ENCODE data around the gene DHCR24.
"Not testable (repeated sequence)": the region's sequence is repeated elsewhere in the genome, so short reads cannot be mapped to it uniquely, and the experiment has no call there.

DHCR24 gene

DNA sequence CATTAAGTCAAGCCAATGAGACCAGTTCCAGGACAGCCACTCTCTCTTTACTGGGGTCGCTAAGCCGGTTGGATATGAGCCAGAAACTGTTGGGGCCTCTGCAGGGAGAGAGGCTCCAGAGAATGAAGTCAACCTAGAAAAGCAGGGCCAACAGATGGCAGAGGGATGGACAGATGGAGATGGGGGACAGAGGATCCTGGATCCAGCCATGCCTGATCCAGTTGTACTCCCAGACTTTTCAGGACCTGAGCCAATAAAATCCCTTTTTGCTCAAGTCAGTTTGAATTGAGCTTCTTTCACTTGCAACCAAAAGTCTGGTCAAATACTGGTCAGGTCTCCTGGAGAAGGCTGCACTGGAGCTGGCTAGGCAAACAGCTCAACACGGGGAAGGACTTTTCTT is 2.2 kb downstream of the DHCR24 start:
- TF ChIP-seq ARNT (IDR thresholded peaks at IDR 0.05) (no peak), ZNF384 (IDR thresholded peaks at IDR 0.05) (no peak), NFRKB (IDR thresholded peaks at IDR 0.05) (no peak), HDGF (IDR thresholded peaks at IDR 0.05; ENCODE audit: borderline replicate concordance) (no peak), TARDBP (IDR thresholded peaks at IDR 0.05) (no peak), FOXK2 (IDR thresholded peaks at IDR 0.05) (no peak), L3MBTL2 (conservative IDR thresholded peaks at IDR 0.05) (no peak), FOXM1 (IDR thresholded peaks at IDR 0.05; ENCODE audit: borderline replicate concordance) (no peak), ELF4 (IDR thresholded peaks at IDR 0.05) (no peak), SP1 (IDR thresholded peaks at IDR 0.05) (no peak), SUZ12 (IDR thresholded peaks at IDR 0.05) (no peak), CTBP1 (IDR thresholded peaks at IDR 0.05; ENCODE audit: borderline replicate concordance) (no peak), LEF1 (IDR thresholded peaks at IDR 0.05; ENCODE audit: borderline replicate concordance) (no peak), PKNOX1 (IDR thresholded peaks at IDR 0.05) (no peak), BHLHE40 (IDR thresholded peaks at IDR 0.05; ENCODE audit: borderline replicate concordance) (no peak)
- POLR2A ChIA-PET = interaction anchor here (3.6 kb wide), 1 partner anchor 65 kb away, joined by 10 read pairs; no protein-coding TSS in a partner anchor
- DNase-seq (ENCODE audit: extremely low spot score) = no peak
- CTCF ChIA-PET = no interaction called here

- no peak for TF ChIP-seq FOXK2 (IDR thresholded peaks at IDR 0.05)
- no peak for TF ChIP-seq L3MBTL2 (conservative IDR thresholded peaks at IDR 0.05)
- no peak for TF ChIP-seq ARNT (IDR thresholded peaks at IDR 0.05)
- ChIA-PET POLR2A (no interaction called here), CTCF (no interaction called here)
- no peak for DNase-seq (ENCODE audit: extremely low spot score)
These were observed 2.8 kb downstream of the DHCR24 start for GRCh38 chr1:54884135-54884586.

GRCh38 chr1:54883349-54884102 is 3.5 kb downstream of the DHCR24 start:
- TF ChIP-seq L3MBTL2 (conservative IDR thresholded peaks at IDR 0.05) (no peak), ARNT (IDR thresholded peaks at IDR 0.05) (no peak), SP1 (IDR thresholded peaks at IDR 0.05) (no peak), ELF4 (IDR thresholded peaks at IDR 0.05) (no peak), TARDBP (IDR thresholded peaks at IDR 0.05) (no peak), HDGF (IDR thresholded peaks at IDR 0.05; ENCODE audit: borderline replicate concordance) (no peak), LEF1 (IDR thresholded peaks at IDR 0.05; ENCODE audit: borderline replicate concordance) (no peak), NFRKB (IDR thresholded peaks at IDR 0.05) (no peak), CTBP1 (IDR thresholded peaks at IDR 0.05; ENCODE audit: borderline replicate concordance) (no peak), SUZ12 (IDR thresholded peaks at IDR 0.05) (no peak), PKNOX1 (IDR thresholded peaks at IDR 0.05) (no peak)

GRCh38 chr1:54882519-54882918 is 4.5 kb downstream of the DHCR24 start:
- POLR2A ChIA-PET = no interaction called here
- no peak for TF ChIP-seq FOXK2 (IDR thresholded peaks at IDR 0.05)
- no peak for TF ChIP-seq FOXM1 (IDR thresholded peaks at IDR 0.05; ENCODE audit: borderline replicate concordance)
- TF ChIP-seq SUZ12 (IDR thresholded peaks at IDR 0.05) = no peak
- no peak for TF ChIP-seq BHLHE40 (IDR thresholded peaks at IDR 0.05; ENCODE audit: borderline replicate concordance)
- no peak for TF ChIP-seq TARDBP (IDR thresholded peaks at IDR 0.05)
- no peak for TF ChIP-seq FOXA1 (IDR thresholded peaks at IDR 0.05)
- no peak for TF ChIP-seq LEF1 (IDR thresholded peaks at IDR 0.05; ENCODE audit: borderline replicate concordance)
- no peak for TF ChIP-seq L3MBTL2 (conservative IDR thresholded peaks at IDR 0.05)
- no peak for DNase-seq (ENCODE audit: extremely low spot score)
- CTCF ChIA-PET = interaction anchor here (0.9 kb wide), 1 partner anchor 139 kb away, joined by 3 read pairs; no protein-coding TSS in a partner anchor

More at GRCh38 chr1:54883349-54884102, 3.5 kb downstream of the DHCR24 start:
- DNase-seq (ENCODE audit: extremely low spot score) = no peak
- POLR2A ChIA-PET = no interaction called here
- CTCF ChIA-PET = no interaction called here

- CTCF ChIA-PET; DNase-seq (ENCODE audit: extremely low spot score); POLR2A ChIA-PET: not testable (repeated sequence)
These were observed 5.4 kb downstream of the DHCR24 start for GRCh38 chr1:54881604-54882003.

DNA sequence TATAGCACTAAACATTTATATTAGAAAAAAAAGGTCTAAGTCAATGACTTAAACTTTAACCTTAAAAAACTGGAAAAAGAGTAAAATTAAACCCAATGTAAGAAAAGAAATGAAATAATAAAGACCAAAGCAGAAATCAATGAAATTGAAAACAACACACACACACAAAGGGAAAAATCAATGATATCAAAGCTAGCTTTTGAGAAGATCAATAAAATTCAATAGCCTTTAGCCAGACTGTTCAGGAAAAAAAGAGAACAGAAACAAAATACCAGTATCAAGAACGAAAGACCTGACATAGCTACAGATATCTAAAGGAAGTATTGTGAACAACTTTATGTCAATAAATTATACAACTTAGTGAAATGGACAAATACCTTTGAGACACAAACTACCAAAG is 7.1 kb downstream of the DHCR24 start:
- CTCF ChIA-PET = no interaction called here
- no peak for DNase-seq (ENCODE audit: extremely low spot score)
- TF ChIP-seq LEF1 (IDR thresholded peaks at IDR 0.05; ENCODE audit: borderline replicate concordance) (no peak), ARNT (IDR thresholded peaks at IDR 0.05) (no peak), ZNF384 (IDR thresholded peaks at IDR 0.05) (no peak), ELF4 (IDR thresholded peaks at IDR 0.05) (no peak), PKNOX1 (IDR thresholded peaks at IDR 0.05) (no peak), NFRKB (IDR thresholded peaks at IDR 0.05) (no peak), TARDBP (IDR thresholded peaks at IDR 0.05) (no peak), FOXM1 (IDR thresholded peaks at IDR 0.05; ENCODE audit: borderline replicate concordance) (no peak), FOXA1 (IDR thresholded peaks at IDR 0.05) (no peak), BHLHE40 (IDR thresholded peaks at IDR 0.05; ENCODE audit: borderline replicate concordance) (no peak), SUZ12 (IDR thresholded peaks at IDR 0.05) (no peak), HDGF (IDR thresholded peaks at IDR 0.05; ENCODE audit: borderline replicate concordance) (no peak)
- POLR2A ChIA-PET = no interaction called here

- TF ChIP-seq ARNT (IDR thresholded peaks at IDR 0.05) = no peak
- TF ChIP-seq FOXK2 (IDR thresholded peaks at IDR 0.05) = no peak
- no peak for TF ChIP-seq SP1 (IDR thresholded peaks at IDR 0.05)
- TF ChIP-seq PKNOX1 (IDR thresholded peaks at IDR 0.05) = no peak
- no peak for TF ChIP-seq L3MBTL2 (conservative IDR thresholded peaks at IDR 0.05)
- no peak for TF ChIP-seq CTBP1 (IDR thresholded peaks at IDR 0.05; ENCODE audit: borderline replicate concordance)
- no peak for TF ChIP-seq FOXA1 (IDR thresholded peaks at IDR 0.05)
- no peak for TF ChIP-seq ELF4 (IDR thresholded peaks at IDR 0.05)
- TF ChIP-seq ZNF384 (IDR thresholded peaks at IDR 0.05) = no peak
- no peak for TF ChIP-seq BHLHE40 (IDR thresholded peaks at IDR 0.05; ENCODE audit: borderline replicate concordance)
- no peak for TF ChIP-seq HDGF (IDR thresholded peaks at IDR 0.05; ENCODE audit: borderline replicate concordance)
- no peak for TF ChIP-seq LEF1 (IDR thresholded peaks at IDR 0.05; ENCODE audit: borderline replicate concordance)
- TF ChIP-seq FOXM1 (IDR thresholded peaks at IDR 0.05; ENCODE audit: borderline replicate concordance) = no peak
- DNase-seq (ENCODE audit: extremely low spot score) = no peak
- CTCF ChIA-PET = no interaction called here
- POLR2A ChIA-PET = no interaction called here
These were observed 10.2 kb downstream of the DHCR24 start for GRCh38 chr1:54876814-54877213.
